IMR-90 (cell line): ENCODE measurements around the gene MLF2. TPM values are rescaled to one million over a fixed set of nuclear protein-coding genes. Genes with fewer than 3 reads are reported as not detected.

Experiments used
- ATAC-seq: fragments of 200-7000 bp; cut with Tn5 transposase; 2 replicates; pipeline ENCODE4 v1.9.1; 2020; ENCODE audit warnings: low read depth, mild to moderate bottlenecking, moderate library complexity
- BruUV-seq: library from RNA; stranded (reverse); fragments of 400-500 nt; replicated peaks from 2 replicates; lab custom pipeline; 2021; lab: Mats Ljungman, UMichigan
- CTCF ChIA-PET: fragments of 300-600 bp; formaldehyde crosslinking; extraction: SDS; loops from one replicate; lab custom pipeline; 2021; ENCODE audit warnings: antibody characterized with exemption; lab: Yijun Ruan, JAX
- POLR2A ChIA-PET: fragments of 300-600 bp; sonication (Branson Sonifier 250); formaldehyde crosslinking; loops from one replicate; lab custom pipeline; 2022; ENCODE audit warnings: antibody characterized with exemption; ENCODE audit not compliant: unreplicated experiment; lab: Charles Lee
- DNase-seq: peaks from one replicate; pipeline ENCODE4 v3.0.0; 2013
- H2AFZ ChIP-seq: replicated peaks from 2 replicates; pipeline ENCODE3; 2013; ENCODE audit warnings: low read length, mild to moderate bottlenecking; ENCODE audit not compliant: poor library complexity
- H2AK5ac ChIP-seq: 2 replicates; pipeline ENCODE4 v1.6.1; 2013; ENCODE audit warnings: low read depth, low read length, inconsistent platforms
- H2AK9ac ChIP-seq: replicated peaks from 2 replicates; pipeline ENCODE3; 2013; ENCODE audit warnings: mild to moderate bottlenecking, low read depth, low read length, moderate library complexity; ENCODE audit not compliant: poor library complexity
- H2BK120ac ChIP-seq: 2 replicates; pipeline ENCODE4 v1.6.1; 2013; ENCODE audit warnings: low read depth, low read length, inconsistent platforms
- H2BK15ac ChIP-seq: 3 replicates; pipeline ENCODE4 v1.6.1; 2013; ENCODE audit warnings: low read depth, low read length, inconsistent platforms
- H2BK20ac ChIP-seq: 2 replicates; pipeline ENCODE4 v1.6.1; 2013; ENCODE audit warnings: low read depth, mild to moderate bottlenecking, inconsistent platforms, low read length, moderate library complexity
- H2BK5ac ChIP-seq: 2 replicates; pipeline ENCODE4 v1.6.1; 2013; ENCODE audit warnings: mild to moderate bottlenecking, low read depth, low read length, inconsistent platforms; ENCODE audit not compliant: poor library complexity, severe bottlenecking
- H3K14ac ChIP-seq: replicated peaks from 2 replicates; pipeline ENCODE4 v1.6.1; 2013; ENCODE audit warnings: low read depth, low read length, inconsistent platforms
- H3K18ac ChIP-seq: 2 replicates; pipeline ENCODE4 v1.6.1; 2013; ENCODE audit warnings: low read depth, low read length, control low read depth
- H3K23ac ChIP-seq: 2 replicates; pipeline ENCODE4 v1.6.1; 2013; ENCODE audit warnings: low read depth, low read length, inconsistent platforms
- H3K27ac ChIP-seq: 2 replicates; pipeline ENCODE4 v1.5.1; 2013; ENCODE audit warnings: mild to moderate bottlenecking, control low read depth, low read length; ENCODE audit not compliant: insufficient read depth
- H3K27me3 ChIP-seq: 2 replicates; pipeline ENCODE4 v1.6.1; 2013; ENCODE audit warnings: low read length; ENCODE audit not compliant: control insufficient read depth, insufficient read depth
- H3K36me3 ChIP-seq: 2 replicates; pipeline ENCODE4 v1.6.1; 2013; ENCODE audit warnings: low read length, mixed read lengths; ENCODE audit not compliant: control insufficient read depth, insufficient read depth
- H3K4ac ChIP-seq: 2 replicates; pipeline ENCODE4 v1.6.1; 2013; ENCODE audit warnings: low read depth, low read length, inconsistent platforms
- H3K4me1 ChIP-seq: 2 replicates; pipeline ENCODE4 v1.6.1; 2013; ENCODE audit warnings: low read length, mixed read lengths; ENCODE audit not compliant: control insufficient read depth, insufficient read depth
- H3K4me2 ChIP-seq: 2 replicates; pipeline ENCODE4 v1.6.1; 2013; ENCODE audit warnings: low read depth, mild to moderate bottlenecking, control low read depth, low read length, moderate library complexity
- H3K4me3 ChIP-seq: 2 replicates; pipeline ENCODE4 v1.5.1; 2013; ENCODE audit warnings: low read depth, mild to moderate bottlenecking, control low read depth, low read length, moderate library complexity; ENCODE audit not compliant: insufficient read depth
- H3K56ac ChIP-seq: 2 replicates; pipeline ENCODE4 v1.6.1; 2013; ENCODE audit warnings: low read length, inconsistent platforms; ENCODE audit not compliant: insufficient read depth; ENCODE audit errors: extremely low read depth
- H3K79me1 ChIP-seq, 2 experiments: 2 replicates each; pipeline ENCODE4 v1.6.1; 2013; ENCODE audit warnings: low read length in 2 of 2, inconsistent platforms in 1 of 2, low read depth in 1 of 2
- H3K9ac ChIP-seq: 2 replicates; pipeline ENCODE4 v1.6.1; 2013; ENCODE audit warnings: low read depth, low read length, control low read depth
- H3K9me1 ChIP-seq: 2 replicates; pipeline ENCODE4 v1.6.1; 2013; ENCODE audit warnings: low read length, inconsistent platforms; ENCODE audit not compliant: insufficient read depth
- H3K9me3 ChIP-seq: 2 replicates; pipeline ENCODE4 v1.6.1; 2013; ENCODE audit warnings: low read length; ENCODE audit not compliant: control insufficient read depth, insufficient read depth
- H4K20me1 ChIP-seq: 2 replicates; pipeline ENCODE4 v1.6.1; 2013; ENCODE audit warnings: low read length, inconsistent platforms; ENCODE audit not compliant: insufficient read depth
- H4K5ac ChIP-seq: 2 replicates; pipeline ENCODE4 v1.6.1; 2013; ENCODE audit warnings: mild to moderate bottlenecking, low read depth, low read length, control low read depth
- H4K8ac ChIP-seq, 2 experiments: 2 replicates each; pipeline ENCODE4 v1.6.1; 2013; ENCODE audit warnings: low read depth in 2 of 2, low read length in 2 of 2, control low read depth in 1 of 2, inconsistent platforms in 1 of 2
- H4K91ac ChIP-seq: 2 replicates; pipeline ENCODE4 v1.6.1; 2013; ENCODE audit warnings: low read depth, low read length, inconsistent platforms; ENCODE audit not compliant: insufficient read depth
- FOS ChIP-seq: fragments of 150-350 bp; IDR thresholded peaks from 2 replicates; pipeline ENCODE4 v1.6.1; 2016; ENCODE audit warnings: low read depth, low read length
- MAZ ChIP-seq: IDR thresholded peaks from 2 replicates; pipeline ENCODE4 v1.6.1; 2012; ENCODE audit warnings: low read depth, mild to moderate bottlenecking, low read length, improper control_type of control experiment, moderate library complexity, borderline replicate concordance
- WGBS, 2 experiments: methylation state at CpG; one replicate each; pipeline versions ENCODE4 v1.1.5 to v1.1.7; 2013; ENCODE audit warnings: missing lambda C conversion rate in 2 of 2; ENCODE audit not compliant: insufficient read length in 1 of 2; ENCODE audit errors: extremely low coverage in 2 of 2; 5-methylcytosine and 5-hydroxymethylcytosine counted together
- dilution Hi-C: fragments of 300-500 bp; cut with HindIII; formaldehyde crosslinking; loops from one replicate; pipeline ENCODE4 v1.14.3; 2018; ENCODE audit warnings: low sequenced_read_pairs; ENCODE audit not compliant: unreplicated experiment
- in situ Hi-C: fragments of 300-500 bp; cut with MboI; formaldehyde crosslinking; loops from 3 replicates; pipeline ENCODE4 v1.14.3; 2019; ENCODE audit warnings: low sequenced_read_pairs, inconsistent platforms, mixed read lengths
- intact Hi-C: fragments of 100-400 bp; cut with micrococcal nuclease; formaldehyde crosslinking; loops from 2 replicates; pipeline ENCODE4 v1.10.0; 2022
- polyA plus RNA-seq, 3 experiments: library from polyadenylated mRNA; depleted of rRNA; stranded (reverse); fragments of >200 nt; gene quantifications; 2 replicates each; pipeline ENCODE4 v1.2.3, GENCODE V29; 2012; ENCODE audit warnings: low replicate concordance in 1 of 3
- total RNA-seq: library from RNA; depleted of rRNA; stranded (reverse); fragments of >200 nt; gene quantifications from 2 replicates; pipeline ENCODE4 v1.2.3, GENCODE V29; 2012

The MLF2 gene
- total and polyA plus RNA-seq, 2 of the 4 experiments (the other 2 are of a cell fraction) = 236 to 403 TPM

GRCh38 chr12:6771509-6772330 lies 18.8 kb upstream of the MLF2 start:
- no peak overlapping the region for H4K5ac ChIP-seq
- BruUV-seq = no TSS peak
- TF ChIP-seq MAZ (no peak), FOS (no peak)
- H2BK20ac ChIP-seq = no peak overlapping the region
- no peaks in the 10 kb centered on the region for H3K9me3 ChIP-seq
- H3K4me1 ChIP-seq = peaks cover 13% of the 10 kb centered on the region
- WGBS, 2 experiments = 46% methylated on average over 3 of the region's 12 CpGs; no CpG with 5 or more reads in 1 of the 2 experiments
- no peak overlapping the region for H2BK15ac ChIP-seq
- no peak overlapping the region for H3K4ac ChIP-seq
- POLR2A ChIA-PET = no interaction called here
- no peak overlapping the region for H3K4me3 ChIP-seq
- no peak overlapping the region for H3K56ac ChIP-seq
- H2BK5ac ChIP-seq = no peak overlapping the region
- peaks cover 12% of the 10 kb centered on the region for H3K9me1 ChIP-seq
- DNase-seq = no peak
- no peaks in the 10 kb centered on the region for H3K27me3 ChIP-seq
- H2AFZ ChIP-seq = no peak overlapping the region
- peak overlapping the region; percentile 48 for H2AK9ac ChIP-seq
- H3K27ac ChIP-seq = no peak overlapping the region
- H4K91ac ChIP-seq = no peak overlapping the region
- in situ Hi-C loops = no loop called here
- H3K14ac ChIP-seq = no peak overlapping the region
- intact Hi-C loops = no loop called here
- no peak overlapping the region for H3K9ac ChIP-seq
- no peak overlapping the region for H3K4me2 ChIP-seq
- CTCF ChIA-PET = interaction anchor here (1.4 kb wide), 1 partner anchor 18 kb away, joined by 5 read pairs; the partner anchor contains the start of gene MLF2
- peaks cover 17% of the 10 kb centered on the region for H3K36me3 ChIP-seq
- H3K23ac ChIP-seq = no peak overlapping the region
- H2BK120ac ChIP-seq = no peak overlapping the region
- peaks cover 35% of the 10 kb centered on the region for H4K20me1 ChIP-seq
- no peak overlapping the region for H2AK5ac ChIP-seq
- ATAC-seq = no peak
- dilution Hi-C loops = no loop called here
- no peak overlapping the region for H4K8ac ChIP-seq
- peaks cover 15 to 42% of the 10 kb centered on the region in 2 experiments for H3K79me1 ChIP-seq
- H3K18ac ChIP-seq = no peak overlapping the region
